HEK293 (cell line): ENCODE data around the gene SPACA4.

Experiments
- CTCF ChIA-PET: fragments of 350-600 bp; formaldehyde crosslinking; extraction: SDS; loops from one replicate; lab custom pipeline; 2021; ENCODE audit warnings: antibody characterized with exemption; lab: Yijun Ruan, JAX
- POLR2A ChIA-PET: fragments of 300-600 bp; formaldehyde crosslinking; extraction: SDS; loops from one replicate; lab custom pipeline; 2020; ENCODE audit warnings: antibody characterized with exemption, inconsistent platforms; lab: Yijun Ruan, JAX
- H3K27ac ChIP-seq: fragments of 200-500 bp; sonication (Bioruptor generic); 2 replicates; pipeline ENCODE4 v1.5.1; 2014; ENCODE audit warnings: low read depth, low read length, control low read depth, inconsistent platforms; ENCODE audit errors: extremely low read depth
- H3K36me3 ChIP-seq, 2 experiments: fragments of 200-500 bp in 1 of 2; sonication (Bioruptor generic) in 1 of 2; 1 replicate in 1 of 2; 2 replicates in 1 of 2; pipeline ENCODE4 v1.5.1; 2014 to 2017; ENCODE audit warnings: inconsistent platforms in 2 of 2, low read length in 2 of 2; ENCODE audit not compliant: control insufficient read depth in 2 of 2, insufficient read depth in 1 of 2
- H3K4me1 ChIP-seq: fragments of 200-500 bp; sonication (Bioruptor generic); 2 replicates; pipeline ENCODE4 v1.5.1; 2014; ENCODE audit warnings: mild to moderate bottlenecking, low read length, inconsistent platforms; ENCODE audit not compliant: control insufficient read depth, insufficient read depth
- H3K4me3 ChIP-seq: 2 replicates; pipeline ENCODE4 v1.5.1; 2011; ENCODE audit warnings: low read depth, mild to moderate bottlenecking, control low read depth, low read length, moderate library complexity
- H3K9me3 ChIP-seq: fragments of 200-500 bp; sonication (Bioruptor generic); 2 replicates; pipeline ENCODE4 v1.5.1; 2014; ENCODE audit warnings: low read depth, low read length, inconsistent platforms; ENCODE audit not compliant: control insufficient read depth, insufficient read depth
- BCL6B ChIP-seq: fragments of 450-650 bp; formaldehyde crosslinking; IDR thresholded peaks from 2 replicates; pipeline ENCODE4 v1.5.1; 2017; ENCODE audit warnings: missing biosample characterization, missing genetic modification characterization
- CTCF ChIP-seq: fragments of 450-650 bp; formaldehyde crosslinking; IDR thresholded peaks from 2 replicates; pipeline ENCODE4 v1.5.1; 2016; ENCODE audit warnings: missing biosample characterization, missing genetic modification characterization
- GLIS2 ChIP-seq: fragments of 450-650 bp; formaldehyde crosslinking; IDR thresholded peaks from 2 replicates; pipeline ENCODE4 v1.5.1; 2016; ENCODE audit warnings: missing biosample characterization, missing genetic modification characterization
- HIC1 ChIP-seq: fragments of 450-650 bp; formaldehyde crosslinking; IDR thresholded peaks from 2 replicates; pipeline ENCODE4 v1.5.1; 2016; ENCODE audit warnings: missing biosample characterization, missing genetic modification characterization
- PRDM10 ChIP-seq: fragments of 450-650 bp; formaldehyde crosslinking; IDR thresholded peaks from 2 replicates; pipeline ENCODE4 v1.5.1; 2016; ENCODE audit warnings: missing biosample characterization, missing genetic modification characterization
- REPIN1 ChIP-seq: fragments of 450-650 bp; formaldehyde crosslinking; IDR thresholded peaks from 2 replicates; pipeline ENCODE4 v1.5.1; 2017; ENCODE audit warnings: missing biosample characterization, missing genetic modification characterization, low read depth
- SP2 ChIP-seq: fragments of 450-650 bp; formaldehyde crosslinking; IDR thresholded peaks from 2 replicates; pipeline ENCODE4 v1.5.1; 2016; ENCODE audit warnings: missing biosample characterization, missing genetic modification characterization
- YY2 ChIP-seq: fragments of 450-650 bp; formaldehyde crosslinking; IDR thresholded peaks from 2 replicates; pipeline ENCODE4 v1.5.1; 2016; ENCODE audit warnings: missing biosample characterization, missing genetic modification characterization
- ZBTB20 ChIP-seq: fragments of 450-650 bp; formaldehyde crosslinking; IDR thresholded peaks from 2 replicates; pipeline ENCODE4 v1.5.1; 2016; ENCODE audit warnings: missing biosample characterization, missing genetic modification characterization
- ZBTB7A ChIP-seq: fragments of 450-650 bp; formaldehyde crosslinking; IDR thresholded peaks from 2 replicates; pipeline ENCODE4 v1.5.1; 2016; ENCODE audit warnings: low read depth, missing biosample characterization, missing genetic modification characterization
- ZBTB8A ChIP-seq: fragments of 450-650 bp; formaldehyde crosslinking; IDR thresholded peaks from 2 replicates; pipeline ENCODE4 v1.5.1; 2016; ENCODE audit warnings: missing biosample characterization, missing genetic modification characterization
- ZNF202 ChIP-seq: fragments of 450-650 bp; formaldehyde crosslinking; IDR thresholded peaks from 2 replicates; pipeline ENCODE4 v1.5.1; 2016; ENCODE audit warnings: missing biosample characterization, missing genetic modification characterization, borderline replicate concordance
- ZNF280D ChIP-seq: fragments of 450-650 bp; formaldehyde crosslinking; IDR thresholded peaks from 2 replicates; pipeline ENCODE4 v1.5.1; 2016; ENCODE audit warnings: missing biosample characterization, missing genetic modification characterization
- ZNF335 ChIP-seq: fragments of 450-650 bp; formaldehyde crosslinking; conservative IDR thresholded peaks from 2 replicates; pipeline ENCODE4 v1.5.1; 2016; ENCODE audit warnings: missing biosample characterization, missing genetic modification characterization
- ZNF398 ChIP-seq: fragments of 450-650 bp; formaldehyde crosslinking; IDR thresholded peaks from 2 replicates; pipeline ENCODE4 v1.5.1; 2017; ENCODE audit warnings: missing biosample characterization, missing genetic modification characterization
- ZNF514 ChIP-seq: fragments of 450-650 bp; formaldehyde crosslinking; IDR thresholded peaks from 2 replicates; pipeline ENCODE4 v1.5.1; 2016; ENCODE audit warnings: missing biosample characterization, missing genetic modification characterization
- ZNF561 ChIP-seq: fragments of 450-650 bp; IDR thresholded peaks from 2 replicates; pipeline ENCODE4 v1.5.1; 2018; ENCODE audit warnings: missing biosample characterization, missing genetic modification characterization, borderline replicate concordance
- ZNF692 ChIP-seq: fragments of 450-650 bp; formaldehyde crosslinking; IDR thresholded peaks from 2 replicates; pipeline ENCODE4 v1.5.1; 2016; ENCODE audit warnings: missing biosample characterization, missing genetic modification characterization
- ZNF776 ChIP-seq: fragments of 450-650 bp; formaldehyde crosslinking; IDR thresholded peaks from 2 replicates; pipeline ENCODE4 v1.5.0; 2017; ENCODE audit warnings: missing biosample characterization, missing genetic modification characterization, borderline replicate concordance

Gene SPACA4

GRCh38 chr19:48636859-48637448, 30.4 kb downstream of the SPACA4 start, which contains the start of gene DBP (continued):
- TF ChIP-seq ZNF280D (no peak), PRDM10 (tag by site-specific recombination) (peak; percentile 30), CTCF (peak; percentile 50), BCL6B (tag by site-specific recombination) (0 out of 2 replicates have a peak, but pooled peaks have one; percentile 29), ZBTB7A (peak; percentile 71; the same call in 1 of the 2 replicates), REPIN1 (tag by site-specific recombination) (no peak)

- ChIA-PET POLR2A (interaction anchor here (1.0 to 2.7 kb wide), 3 partner anchors 8 to 19 kb away, joined by 3 to 22 read pairs (median 6); partner anchors contain the start of genes CA11, RPL18 and SPHK2), CTCF (interaction anchor here (0.6 to 0.9 kb wide), 6 partner anchors 8 to 236 kb away, joined by 3 to 4 read pairs (median 3); no protein-coding TSS in a partner anchor)
- H3K4me1 ChIP-seq: peaks cover 23% of the 10 kb centered on the region
- H3K36me3 ChIP-seq: peaks cover 0 to 7% of the 10 kb centered on the region in 2 experiments; a peak in 2 of 3 replicates
- H3K4me3 ChIP-seq: peak overlapping the region; percentile 42
- peak overlapping the region; percentile 85 for H3K27ac ChIP-seq
- no peaks in the 10 kb centered on the region for H3K9me3 ChIP-seq
- TF ChIP-seq HIC1 (tag by site-specific recombination): peak; percentile 94
- peak; percentile 90; the same call in 1 of the 2 replicates for TF ChIP-seq ZBTB20 (tag by site-specific recombination)
- 0 out of 2 replicates have a peak, but pooled peaks have one; percentile 18 for TF ChIP-seq YY2
- TF ChIP-seq ZNF514 (tag by site-specific recombination): no peak
- TF ChIP-seq GLIS2 (tag by site-specific recombination): peak; percentile 100
- TF ChIP-seq ZNF398 (tag by site-specific recombination): peak; percentile 94
- no peak for TF ChIP-seq ZNF202
- TF ChIP-seq ZBTB8A (tag by site-specific recombination): peak; percentile 100
- TF ChIP-seq ZNF776 (tag by site-specific recombination): no peak
- TF ChIP-seq ZNF692: peak; percentile 97
- TF ChIP-seq SP2: peak; percentile 98
- peak; percentile 94 for TF ChIP-seq ZNF561 (tag by site-specific recombination)
- TF ChIP-seq ZNF335 (tag by site-specific recombination): 0 out of 2 replicates have a peak, but pooled peaks have one; percentile 76
These were observed 31.0 kb downstream of the SPACA4 start for GRCh38 chr19:48637449-48637947.
